HepG2 (cell line): ENCODE results near the gene TBCD. TPM values are rescaled to one million over a fixed set of nuclear protein-coding genes. Genes with fewer than 3 reads are reported as not detected.

Experiments
- CBFB ChIP-seq: sonication (generic); formaldehyde crosslinking; IDR thresholded peaks from 2 replicates; pipeline ENCODE4 v1.4.0; 2020; ENCODE audit warnings: missing genetic modification reagents
- DRAP1 ChIP-seq: IDR thresholded peaks from 2 replicates; pipeline ENCODE4 v1.6.1; 2016; ENCODE audit warnings: missing genetic modification reagents, missing compliant biosample characterization
- FOSL2 ChIP-seq: sonication (generic); formaldehyde crosslinking; IDR thresholded peaks from 2 replicates; pipeline ENCODE4 v1.4.0; 2020; ENCODE audit warnings: missing genetic modification reagents
- ISX ChIP-seq: sonication (generic); formaldehyde crosslinking; conservative IDR thresholded peaks from 2 replicates; pipeline ENCODE4 v1.5.0; 2020; ENCODE audit warnings: missing genetic modification reagents
- KMT2A ChIP-seq: sonication (generic); formaldehyde crosslinking; IDR thresholded peaks from 2 replicates; pipeline ENCODE4 v1.4.0; 2020; ENCODE audit warnings: missing genetic modification reagents
- MZF1 ChIP-seq: sonication (generic); formaldehyde crosslinking; IDR thresholded peaks from 2 replicates; pipeline ENCODE4 v1.8.1; 2023; ENCODE audit warnings: mild to moderate bottlenecking, missing genetic modification reagents, borderline replicate concordance
- NFKB2 ChIP-seq: sonication (generic); formaldehyde crosslinking; IDR thresholded peaks from 2 replicates; pipeline ENCODE4 v1.4.0; 2020; ENCODE audit warnings: missing genetic modification reagents, borderline replicate concordance
- SOX5 ChIP-seq: IDR thresholded peaks from 2 replicates; pipeline ENCODE4 v1.6.1; 2016; ENCODE audit warnings: borderline replicate concordance
- SRSF1 ChIP-seq: fragments of 200-400 bp; formaldehyde crosslinking; optimal IDR thresholded peaks from 2 replicates; pipeline ENCODE3; 2017; ENCODE audit warnings: mild to moderate bottlenecking, low read depth, low read length, moderate library complexity
- TOE1 ChIP-seq: sonication (generic); formaldehyde crosslinking; IDR thresholded peaks from 2 replicates; pipeline ENCODE4 v1.4.0; 2020; ENCODE audit warnings: mild to moderate bottlenecking, missing genetic modification reagents
- YY1 ChIP-seq: IDR thresholded peaks from 2 replicates; pipeline ENCODE4 v1.6.1; 2011; ENCODE audit warnings: low read length, low read depth, moderate library complexity, mild to moderate bottlenecking; ENCODE audit not compliant: insufficient read depth, insufficient replicate concordance
- ZBTB42 ChIP-seq: sonication (generic); formaldehyde crosslinking; IDR thresholded peaks from 2 replicates; pipeline ENCODE4 v1.5.0; 2020; ENCODE audit warnings: mild to moderate bottlenecking, missing genetic modification reagents
- ZNF253 ChIP-seq: sonication (generic); formaldehyde crosslinking; IDR thresholded peaks from 2 replicates; pipeline ENCODE4 v1.8.0; 2022; ENCODE audit warnings: mild to moderate bottlenecking, missing genetic modification reagents, borderline replicate concordance
- ZNF329 ChIP-seq: sonication (generic); formaldehyde crosslinking; IDR thresholded peaks from 2 replicates; pipeline ENCODE4 v1.9.0; 2021; ENCODE audit warnings: low read depth, mild to moderate bottlenecking, missing genetic modification reagents
- ZNF451 ChIP-seq: sonication (generic); formaldehyde crosslinking; IDR thresholded peaks from 2 replicates; pipeline ENCODE4 v1.5.0; 2020; ENCODE audit warnings: mild to moderate bottlenecking, missing genetic modification reagents
- ZNF556 ChIP-seq: sonication (generic); formaldehyde crosslinking; IDR thresholded peaks from 2 replicates; pipeline ENCODE4 v1.4.0; 2020; ENCODE audit warnings: mild to moderate bottlenecking, missing genetic modification reagents, borderline replicate concordance
- ZNF670 ChIP-seq: sonication (generic); formaldehyde crosslinking; IDR thresholded peaks from 2 replicates; pipeline ENCODE4 v1.8.0; 2022; ENCODE audit warnings: mild to moderate bottlenecking, missing genetic modification reagents, borderline replicate concordance
- ZNF768 ChIP-seq: sonication (generic); formaldehyde crosslinking; IDR thresholded peaks from 2 replicates; pipeline ENCODE4 v1.4.0; 2020; ENCODE audit warnings: missing genetic modification reagents
- ZNF781 ChIP-seq: sonication (generic); formaldehyde crosslinking; IDR thresholded peaks from 2 replicates; pipeline ENCODE4 v1.5.1; 2020; ENCODE audit warnings: borderline replicate concordance, mild to moderate bottlenecking, missing genetic modification reagents; ENCODE audit errors: not compliant biosample characterization
- ZSCAN25 ChIP-seq: sonication (generic); formaldehyde crosslinking; IDR thresholded peaks from 2 replicates; pipeline ENCODE4 v1.8.0; 2022; ENCODE audit warnings: mild to moderate bottlenecking, missing genetic modification reagents
- polyA plus RNA-seq, 8 experiments: library from polyadenylated mRNA; depleted of rRNA in 3 of 8; stranded (reverse) in 7 of 8; unstranded in 1 of 8; fragments of >200 nt; fragmentation: Illumina TruSeq in 4 of 8; extraction: Trizol in 4 of 8; gene quantifications; 2 replicates each; pipeline versions ENCODE4 v1.2.1 to v1.2.3, GENCODE V29; 2011 to 2016; ENCODE audit warnings: low read depth in 4 of 8, missing spikeins in 1 of 8, mixed read lengths in 1 of 8; ENCODE audit not compliant: insufficient read depth in 1 of 8
- total RNA-seq, 5 experiments: library from RNA; depleted of rRNA; stranded (reverse); fragments of >200 nt; fragmentation: Illumina TruSeq; extraction: Trizol; gene quantifications; 2 replicates each; pipeline ENCODE4 v1.2.3, GENCODE V29; 2016; ENCODE audit warnings: low read depth in 1 of 5
- TF ChIP-seq, protein P1 (sequence below): IDR thresholded peaks from 2 replicates; pipeline ENCODE4 v1.6.1; 2016; ENCODE audit warnings: low read depth, missing genetic modification reagents, missing compliant biosample characterization
- TF ChIP-seq, protein P2 (sequence below): sonication (generic); formaldehyde crosslinking; IDR thresholded peaks from 2 replicates; pipeline ENCODE4 v1.4.0; 2020; ENCODE audit warnings: missing genetic modification reagents, mild to moderate bottlenecking, borderline replicate concordance

TBCD gene
- total and polyA plus RNA-seq, 2 of the 13 experiments (the other 11 are each of a cell fraction or from before 2014, with no cell fraction given) = 33.9 to 54.8 TPM

DNA sequence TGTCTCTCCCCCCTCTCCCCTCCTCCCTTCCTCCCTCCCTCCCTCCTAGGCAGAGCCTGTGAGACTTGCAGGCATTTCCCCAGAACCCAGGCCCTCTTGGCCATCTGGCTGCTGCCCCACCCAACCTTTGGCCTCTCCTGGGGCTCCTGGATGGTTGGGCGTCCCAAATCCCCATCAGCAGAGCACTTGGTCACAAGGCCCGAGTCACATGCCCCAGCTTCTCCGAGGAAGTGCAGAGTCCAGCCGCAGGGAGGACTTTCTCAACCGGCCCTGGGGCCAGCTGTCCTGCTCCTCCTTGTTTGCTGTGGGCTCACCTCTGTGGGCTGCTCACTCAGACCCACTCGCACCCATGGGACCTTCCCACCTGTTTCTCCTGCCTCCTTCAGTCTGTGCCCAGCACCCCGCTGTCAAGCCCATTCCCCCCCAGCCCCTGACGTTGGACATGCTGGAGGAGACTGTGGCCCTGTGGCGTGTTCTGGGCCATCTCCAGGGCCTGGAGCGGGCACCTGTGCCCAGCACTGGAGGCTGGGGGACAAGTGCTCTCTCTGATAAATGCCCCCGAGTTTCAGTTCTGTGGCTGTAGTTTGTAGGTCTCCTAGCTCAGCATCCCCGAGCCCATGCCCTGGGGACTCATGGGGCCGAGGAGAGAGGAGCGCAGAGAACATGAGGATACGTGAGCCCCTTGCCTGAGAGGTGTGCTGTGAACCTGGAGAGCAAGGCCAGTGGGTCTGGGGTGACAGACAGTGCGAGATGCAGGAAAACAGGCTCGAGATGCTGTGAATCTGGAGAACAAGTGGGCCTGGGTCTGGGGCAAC, 130.2 kb downstream of the TBCD start (continued):
- TF ChIP-seq, protein P1, sequence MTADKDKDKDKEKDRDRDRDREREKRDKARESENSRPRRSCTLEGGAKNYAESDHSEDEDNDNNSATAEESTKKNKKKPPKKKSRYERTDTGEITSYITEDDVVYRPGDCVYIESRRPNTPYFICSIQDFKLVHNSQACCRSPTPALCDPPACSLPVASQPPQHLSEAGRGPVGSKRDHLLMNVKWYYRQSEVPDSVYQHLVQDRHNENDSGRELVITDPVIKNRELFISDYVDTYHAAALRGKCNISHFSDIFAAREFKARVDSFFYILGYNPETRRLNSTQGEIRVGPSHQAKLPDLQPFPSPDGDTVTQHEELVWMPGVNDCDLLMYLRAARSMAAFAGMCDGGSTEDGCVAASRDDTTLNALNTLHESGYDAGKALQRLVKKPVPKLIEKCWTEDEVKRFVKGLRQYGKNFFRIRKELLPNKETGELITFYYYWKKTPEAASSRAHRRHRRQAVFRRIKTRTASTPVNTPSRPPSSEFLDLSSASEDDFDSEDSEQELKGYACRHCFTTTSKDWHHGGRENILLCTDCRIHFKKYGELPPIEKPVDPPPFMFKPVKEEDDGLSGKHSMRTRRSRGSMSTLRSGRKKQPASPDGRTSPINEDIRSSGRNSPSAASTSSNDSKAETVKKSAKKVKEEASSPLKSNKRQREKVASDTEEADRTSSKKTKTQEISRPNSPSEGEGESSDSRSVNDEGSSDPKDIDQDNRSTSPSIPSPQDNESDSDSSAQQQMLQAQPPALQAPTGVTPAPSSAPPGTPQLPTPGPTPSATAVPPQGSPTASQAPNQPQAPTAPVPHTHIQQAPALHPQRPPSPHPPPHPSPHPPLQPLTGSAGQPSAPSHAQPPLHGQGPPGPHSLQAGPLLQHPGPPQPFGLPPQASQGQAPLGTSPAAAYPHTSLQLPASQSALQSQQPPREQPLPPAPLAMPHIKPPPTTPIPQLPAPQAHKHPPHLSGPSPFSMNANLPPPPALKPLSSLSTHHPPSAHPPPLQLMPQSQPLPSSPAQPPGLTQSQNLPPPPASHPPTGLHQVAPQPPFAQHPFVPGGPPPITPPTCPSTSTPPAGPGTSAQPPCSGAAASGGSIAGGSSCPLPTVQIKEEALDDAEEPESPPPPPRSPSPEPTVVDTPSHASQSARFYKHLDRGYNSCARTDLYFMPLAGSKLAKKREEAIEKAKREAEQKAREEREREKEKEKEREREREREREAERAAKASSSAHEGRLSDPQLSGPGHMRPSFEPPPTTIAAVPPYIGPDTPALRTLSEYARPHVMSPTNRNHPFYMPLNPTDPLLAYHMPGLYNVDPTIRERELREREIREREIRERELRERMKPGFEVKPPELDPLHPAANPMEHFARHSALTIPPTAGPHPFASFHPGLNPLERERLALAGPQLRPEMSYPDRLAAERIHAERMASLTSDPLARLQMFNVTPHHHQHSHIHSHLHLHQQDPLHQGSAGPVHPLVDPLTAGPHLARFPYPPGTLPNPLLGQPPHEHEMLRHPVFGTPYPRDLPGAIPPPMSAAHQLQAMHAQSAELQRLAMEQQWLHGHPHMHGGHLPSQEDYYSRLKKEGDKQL = no peak
- TF ChIP-seq ZNF253 (CRISPR knock-in tag) = no peak
- peak; percentile 29; the same call in 1 of the 2 replicates for TF ChIP-seq ZNF556
- TF ChIP-seq ISX (CRISPR knock-in tag) = no peak
- no peak; the same call in 1 of the 2 replicates for TF ChIP-seq SOX5 (CRISPR knock-in tag)
- TF ChIP-seq ZNF781 (CRISPR knock-in tag) = no peak
- TF ChIP-seq TOE1 = no peak
- TF ChIP-seq FOSL2 (CRISPR knock-in tag) = peak; percentile 37; the same call in 1 of the 2 replicates
- TF ChIP-seq YY1 = no peak
- TF ChIP-seq ZNF768 (CRISPR knock-in tag) = peak; percentile 10; the same call in 1 of the 2 replicates
- TF ChIP-seq ZBTB42 (CRISPR knock-in tag) = no peak
- no peak for TF ChIP-seq SRSF1
- TF ChIP-seq, protein P2, sequence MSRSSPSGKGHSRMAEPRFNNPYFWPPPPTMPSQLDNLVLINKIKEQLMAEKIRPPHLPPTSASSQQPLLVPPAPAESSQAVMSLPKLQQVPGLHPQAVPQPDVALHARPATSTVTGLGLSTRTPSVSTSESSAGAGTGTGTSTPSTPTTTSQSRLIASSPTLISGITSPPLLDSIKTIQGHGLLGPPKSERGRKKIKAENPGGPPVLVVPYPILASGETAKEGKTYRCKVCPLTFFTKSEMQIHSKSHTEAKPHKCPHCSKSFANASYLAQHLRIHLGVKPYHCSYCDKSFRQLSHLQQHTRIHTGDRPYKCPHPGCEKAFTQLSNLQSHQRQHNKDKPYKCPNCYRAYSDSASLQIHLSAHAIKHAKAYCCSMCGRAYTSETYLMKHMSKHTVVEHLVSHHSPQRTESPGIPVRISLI (CRISPR knock-in tag) = no peak
- peak; percentile 88; the same call in 1 of the 2 replicates for TF ChIP-seq ZSCAN25 (CRISPR knock-in tag)
- TF ChIP-seq CBFB (CRISPR knock-in tag) = 0 out of 2 replicates have a peak, but pooled peaks have one; percentile 30
- TF ChIP-seq ZNF670 = no peak
- no peak for TF ChIP-seq ZNF329 (CRISPR knock-in tag)
- TF ChIP-seq ZNF451 (CRISPR knock-in tag) = 0 out of 2 replicates have a peak, but pooled peaks have one; percentile 61
- peak; percentile 88; the same call in 1 of the 2 replicates for TF ChIP-seq MZF1 (CRISPR knock-in tag)
- no peak for TF ChIP-seq KMT2A
- 0 out of 2 replicates have a peak, but pooled peaks have one; percentile 37 for TF ChIP-seq DRAP1 (CRISPR knock-in tag)
- TF ChIP-seq NFKB2 = peak; percentile 9; the same call in 1 of the 2 replicates
